ENCODE results near the gene PLD1.
"Not testable (repeated sequence)": the region's sequence is repeated elsewhere in the genome, so short reads cannot be mapped to it uniquely, and the experiment has no call there.

PLD1 gene

DNA sequence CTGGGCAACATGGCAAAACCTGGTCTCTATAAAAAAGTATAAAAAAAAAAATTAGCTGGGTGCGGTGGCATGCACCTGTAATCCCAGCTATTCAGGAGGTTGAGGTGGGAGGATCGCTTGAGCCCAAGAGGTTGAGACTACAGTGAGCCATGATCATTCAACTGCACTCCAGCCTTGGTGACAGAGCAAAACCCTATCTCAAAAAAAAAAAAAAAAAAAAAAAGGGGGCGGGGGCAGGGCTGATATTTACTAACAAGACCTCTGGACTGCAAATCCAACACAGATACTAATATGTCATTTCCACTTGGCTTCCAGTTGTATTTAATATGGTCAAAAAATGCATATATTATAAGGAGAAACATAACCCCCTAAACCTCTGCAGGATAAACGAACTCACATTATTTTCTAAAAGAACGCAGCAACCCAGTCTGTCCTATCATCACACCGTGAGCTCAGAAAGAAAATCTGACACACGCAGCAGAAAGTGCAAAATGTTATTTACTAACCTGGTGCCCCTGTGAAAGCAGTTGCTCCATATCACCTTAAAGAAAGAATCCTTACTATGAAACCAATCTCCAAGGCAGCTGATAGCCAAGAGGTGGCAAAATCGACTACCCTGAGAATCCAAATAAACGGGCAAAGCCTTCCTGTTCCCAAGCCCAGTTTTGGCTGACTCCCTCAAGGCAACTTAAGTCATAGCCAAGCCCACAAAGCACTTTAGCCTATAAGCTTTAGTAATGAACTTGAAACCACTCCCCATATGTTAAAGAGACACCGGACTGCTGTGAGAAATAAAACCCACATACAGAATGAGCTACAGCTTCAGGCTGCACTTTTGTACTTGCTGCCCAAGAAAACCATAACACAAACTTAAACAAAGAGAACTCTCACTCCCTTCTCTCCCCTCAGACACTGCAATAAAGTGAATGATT lies 39.3 kb downstream of the PLD1 start:
- DNase-seq (ENCODE audit: low read depth): no peak

- no peak for DNase-seq (ENCODE audit: low read depth)
Observed at GRCh38 chr3:171769461-171769860, 40.8 kb downstream of the PLD1 start.

- no peak for DNase-seq (ENCODE audit: low read depth)
Observed at GRCh38 chr3:171768986-171769385, 41.3 kb downstream of the PLD1 start.

GRCh38 chr3:171768281-171768900 lies 41.9 kb downstream of the PLD1 start:
- DNase-seq (ENCODE audit: low read depth): no peak

GRCh38 chr3:171765511-171765887 lies 44.8 kb downstream of the PLD1 start:
- DNase-seq (ENCODE audit: low read depth): no peak

DNA sequence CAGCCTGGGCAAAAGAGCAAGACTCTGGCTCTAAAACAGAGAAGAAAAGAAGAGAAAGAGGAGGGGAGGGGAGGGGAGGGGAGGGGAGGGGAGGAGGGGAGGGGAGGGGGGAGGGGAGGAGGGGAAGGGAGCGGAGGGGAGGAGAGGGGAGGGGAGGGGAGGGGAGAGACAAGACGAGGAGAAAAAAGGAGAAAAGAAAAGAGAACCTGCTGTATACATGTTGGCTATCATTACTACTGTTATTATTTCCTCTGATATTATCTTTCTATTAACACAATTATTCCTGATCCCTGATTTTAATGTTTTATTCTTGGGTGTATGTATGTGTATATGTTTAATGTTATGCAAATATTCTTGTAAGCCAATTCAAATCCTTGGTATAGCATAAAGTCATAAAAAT lies 46.9 kb downstream of the PLD1 start:
- no peak for DNase-seq (ENCODE audit: low read depth)

- no peak for DNase-seq (ENCODE audit: low read depth)
Observed at GRCh38 chr3:171760477-171760876, 49.8 kb downstream of the PLD1 start.

DNA sequence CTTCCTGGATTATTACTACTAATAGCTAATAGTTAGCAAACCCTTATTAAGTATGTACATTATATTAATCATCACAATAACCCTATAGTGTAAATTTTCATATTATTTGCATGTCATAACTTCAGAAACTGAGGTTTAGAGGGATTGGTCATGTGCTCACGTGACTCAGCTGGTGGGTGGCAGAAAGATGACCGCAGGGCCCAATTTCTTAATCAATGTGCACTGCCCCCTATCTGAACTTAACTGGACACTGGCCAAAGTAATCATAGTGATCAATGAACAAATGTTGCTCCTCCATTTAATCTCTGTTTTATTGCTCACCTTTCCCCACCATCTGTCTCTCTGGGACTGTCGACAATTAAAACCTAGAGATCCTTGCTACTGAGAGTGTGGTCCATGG lies 52.2 kb downstream of the PLD1 start:
- no peak for DNase-seq (ENCODE audit: low read depth)

GRCh38 chr3:171757361-171758034 lies 52.8 kb downstream of the PLD1 start:
- no peak for DNase-seq (ENCODE audit: low read depth)

DNA sequence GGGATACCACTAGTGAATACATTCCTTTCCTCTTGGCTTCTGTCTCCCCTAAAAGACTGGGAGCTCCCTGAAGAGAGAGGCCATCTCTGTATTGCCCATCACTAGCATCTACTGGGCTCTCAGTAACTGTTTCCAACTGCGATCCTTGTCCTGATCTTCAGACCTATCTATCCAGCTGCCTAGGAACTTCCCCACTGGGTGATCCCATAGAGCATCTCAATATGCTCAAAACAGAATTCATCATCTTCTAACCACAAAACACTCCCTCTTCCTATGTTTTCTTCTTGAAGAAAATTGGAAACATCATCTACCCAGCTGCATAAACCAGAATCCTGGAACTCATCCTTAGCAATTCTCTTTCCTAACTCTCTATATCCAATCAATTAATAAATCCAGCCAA lies 54.6 kb downstream of the PLD1 start:
- no peak for DNase-seq (ENCODE audit: low read depth)

- DNase-seq (ENCODE audit: low read depth): no peak
Observed at GRCh38 chr3:171755015-171755589, 55.2 kb downstream of the PLD1 start.

DNA sequence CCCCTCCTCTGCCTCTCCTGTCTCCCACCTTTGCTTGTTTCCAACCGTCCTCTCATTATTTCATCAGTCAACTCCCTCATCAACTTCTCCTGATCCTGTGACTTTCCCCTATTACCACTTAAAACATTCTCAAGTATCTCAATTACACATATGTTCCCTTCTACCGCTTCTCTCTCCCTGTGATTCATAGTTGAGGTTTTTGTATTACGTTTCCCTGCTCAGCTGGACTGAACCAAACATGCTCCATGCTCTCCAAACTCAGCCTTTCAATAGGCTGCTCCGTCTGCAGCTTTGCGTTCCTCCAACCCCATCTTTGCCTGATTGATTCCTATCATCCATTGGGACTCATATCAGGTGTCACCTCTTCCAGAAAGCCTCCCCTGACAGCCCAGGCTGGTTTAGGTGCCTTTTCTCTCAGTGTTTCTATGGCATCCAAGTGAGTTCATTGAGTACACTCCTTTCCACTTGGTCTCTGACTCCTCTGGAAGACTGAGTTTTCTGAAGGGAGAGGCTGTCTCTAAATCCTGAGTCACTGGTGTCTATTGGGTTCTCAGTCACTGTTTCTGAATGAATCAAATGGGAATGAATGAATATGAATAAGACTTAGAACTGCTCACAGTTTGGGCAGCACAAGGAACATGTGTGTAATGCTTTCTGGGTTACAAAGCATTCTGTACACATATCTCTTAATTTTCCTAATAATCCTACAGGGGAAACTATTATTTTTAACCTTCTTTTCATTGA lies 56.4 kb downstream of the PLD1 start:
- DNase-seq (ENCODE audit: low read depth): no peak

- no peak for DNase-seq (ENCODE audit: low read depth)
Observed at GRCh38 chr3:171753025-171753472, 57.2 kb downstream of the PLD1 start.

DNA sequence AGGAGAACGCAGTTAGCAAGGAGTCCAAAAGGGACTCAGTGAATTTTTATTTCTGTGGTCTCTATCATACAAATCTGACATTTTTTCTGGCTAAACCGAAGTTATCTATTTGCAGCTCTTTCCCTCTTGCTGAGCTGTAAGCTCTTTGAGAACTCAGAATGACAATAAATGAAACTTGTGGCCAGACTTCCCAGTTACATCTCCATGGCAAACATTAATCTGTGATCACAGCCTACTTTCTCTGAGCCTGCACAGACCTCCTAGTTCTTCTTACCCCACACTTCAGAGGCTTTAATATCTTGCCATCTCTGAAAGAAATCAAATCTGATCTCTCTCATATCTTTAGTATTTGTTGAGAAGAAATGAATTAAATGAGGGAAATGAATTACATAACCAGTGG lies 58.0 kb downstream of the PLD1 start:
- DNase-seq (ENCODE audit: low read depth): no peak

DNA sequence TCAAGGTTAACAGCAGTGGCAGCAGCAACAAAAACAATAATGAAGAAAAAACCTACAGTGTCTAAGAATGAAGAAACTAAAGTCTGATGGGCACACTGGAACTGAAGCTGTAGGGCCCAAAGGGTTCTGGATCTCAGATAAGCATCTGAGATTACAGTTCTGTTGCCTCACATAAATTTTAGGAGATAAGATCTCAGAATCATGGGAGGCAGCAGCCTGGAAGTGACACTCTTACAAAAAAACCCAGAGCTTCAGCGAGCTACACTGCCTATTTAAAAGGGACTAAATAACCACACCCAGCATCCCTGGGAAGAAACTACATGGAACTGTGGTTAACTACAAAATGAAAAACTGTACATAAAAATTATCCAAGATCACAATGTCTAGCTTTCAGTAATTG lies 61.2 kb downstream of the PLD1 start:
- DNase-seq (ENCODE audit: low read depth): no peak

DNA sequence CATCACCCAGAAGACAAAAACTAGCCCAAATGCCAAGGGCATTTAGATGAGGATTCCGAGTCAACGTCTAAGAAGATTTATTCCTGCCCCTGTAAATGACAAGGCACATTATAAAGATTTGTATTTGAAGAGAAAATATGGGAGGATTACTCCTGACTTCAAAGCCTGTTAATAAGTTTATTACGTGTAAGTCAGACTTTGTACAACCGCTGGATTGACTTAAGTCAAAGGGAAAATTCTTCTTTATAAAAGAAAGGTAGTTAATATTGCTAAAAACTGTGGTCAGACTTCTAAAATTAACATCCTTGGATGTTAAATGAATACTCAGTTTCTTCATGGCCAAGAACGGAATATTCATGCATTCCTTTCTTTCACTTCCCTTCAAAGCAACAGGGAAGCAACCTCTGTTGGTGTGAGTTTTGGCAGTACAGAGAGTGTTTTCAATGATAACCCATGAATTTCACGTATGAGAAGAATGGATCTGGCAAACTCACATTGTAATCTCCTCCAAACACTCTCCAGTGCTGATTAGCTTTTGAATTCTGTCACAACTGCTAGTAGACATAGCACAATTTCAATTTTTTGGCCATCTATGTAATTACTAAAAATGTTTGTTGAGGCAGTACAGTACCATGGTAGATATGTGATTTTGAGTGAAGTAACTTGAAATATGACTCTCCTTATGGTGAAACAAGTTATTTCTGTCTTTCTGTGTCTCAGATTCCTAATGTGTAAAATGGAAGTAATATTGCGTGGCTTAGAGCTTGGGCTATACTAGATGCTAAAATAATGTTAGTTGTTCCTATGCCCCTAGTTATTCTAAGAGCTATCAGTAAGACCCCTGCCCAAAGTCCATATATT lies 62.0 kb downstream of the PLD1 start:
- DNase-seq (ENCODE audit: low read depth): no peak

DNA sequence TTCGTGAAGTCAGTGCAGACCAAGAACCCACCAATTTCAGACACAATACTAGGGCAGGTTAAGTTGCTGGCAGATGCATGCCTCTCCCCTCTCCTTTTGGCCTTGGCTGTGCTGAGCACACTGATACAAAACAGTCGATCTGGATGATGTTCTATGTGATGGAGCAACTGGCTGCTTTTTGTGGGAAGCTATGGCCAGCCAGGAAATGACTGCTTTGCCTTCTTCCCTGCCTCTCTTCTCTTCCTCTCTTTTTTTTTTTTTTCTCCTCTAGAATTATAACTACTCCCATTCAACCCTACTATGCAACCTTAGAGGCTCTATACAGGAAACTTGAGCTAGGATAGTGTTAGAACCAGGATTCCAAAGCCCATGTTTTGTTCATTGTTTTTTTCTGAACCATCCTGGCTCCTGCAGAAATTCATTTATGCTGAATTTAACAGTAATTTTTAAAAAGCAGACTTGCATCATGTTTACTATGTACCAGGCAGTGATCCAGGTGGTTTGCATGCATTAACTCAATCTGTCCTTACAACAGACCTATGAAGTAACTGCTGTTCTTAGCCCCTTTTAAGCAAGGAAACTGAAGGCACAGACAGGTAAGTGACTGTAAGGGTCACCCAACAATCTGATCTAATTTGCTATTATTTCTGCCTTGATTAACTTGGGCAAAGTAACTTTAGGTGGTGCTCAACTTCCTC lies 62.9 kb downstream of the PLD1 start:
- DNase-seq (ENCODE audit: low read depth): no peak

DNA sequence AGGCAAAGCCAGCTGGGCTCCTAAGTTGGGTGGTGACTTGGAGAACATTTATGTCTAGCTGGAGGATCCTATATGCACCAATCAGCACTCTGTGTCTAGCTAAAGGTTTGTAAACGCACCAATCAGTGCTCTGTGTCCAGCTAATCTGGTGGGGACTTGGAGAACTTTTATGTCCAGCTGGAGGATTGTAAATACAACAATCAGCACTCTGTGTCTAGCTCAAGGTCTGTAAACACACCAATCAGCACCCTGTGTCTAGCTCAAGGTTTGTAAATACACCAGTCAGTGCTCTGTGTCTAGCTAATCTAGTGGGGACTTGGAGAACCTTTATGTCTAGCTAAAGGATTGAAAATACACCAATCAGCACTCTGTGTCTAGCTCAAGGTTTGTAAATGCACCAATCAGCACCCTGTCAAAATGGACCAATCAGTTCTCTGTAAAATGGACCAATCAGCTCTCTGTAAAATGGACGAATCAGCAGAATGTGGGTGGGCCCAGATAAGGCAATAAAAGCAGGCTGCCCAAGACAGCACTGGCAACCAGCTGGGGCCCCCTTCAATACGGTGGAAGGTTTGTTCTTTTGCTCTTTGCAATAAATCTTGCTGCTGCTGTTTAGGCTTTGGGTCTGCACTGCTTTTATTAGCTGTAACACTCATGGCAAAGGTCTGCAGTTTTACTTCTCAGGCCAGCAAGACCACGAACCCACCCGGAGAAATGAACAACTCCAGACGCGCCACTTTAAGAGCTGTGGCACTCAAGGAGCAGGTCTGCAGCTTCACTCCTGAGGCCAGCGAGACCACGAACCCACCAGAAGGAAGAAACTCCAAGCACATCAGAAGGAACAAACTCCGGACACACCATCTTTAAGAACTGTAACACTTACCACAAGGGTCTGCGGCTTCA lies 63.7 kb downstream of the PLD1 start:
- DNase-seq (ENCODE audit: low read depth): not testable (repeated sequence)
